ENCODE data around the gene ACP4.

- TF ChIP-seq CTCF (IDR thresholded peaks at IDR 0.05; ENCODE audit: low read depth, low read length), result no peak
- TF ChIP-seq EZH2phosphoT487 (IDR thresholded peaks at IDR 0.05; ENCODE audit: low read depth), result no peak
These were observed 30.3 kb upstream of the ACP4 start for GRCh38 chr19:50759886-50760285.

Data from OCI-LY3 (cell line).